ENCODE results near the gene MAF. TPM values are rescaled to one million over a fixed set of nuclear protein-coding genes. Genes with fewer than 3 reads are reported as not detected.

The MAF gene
- total and polyA plus RNA-seq, 2 of the 13 experiments (the other 11 are each of a cell fraction or from before 2014, with no cell fraction given), result 0.07 to 0.31 TPM

GRCh38 chr16:79634298-79634697 lies 33.8 kb upstream of the MAF start:
- H3K27me3 ChIP-seq (ENCODE audit: control insufficient read depth in 1 of 2, insufficient read depth in 2 of 2, low read length in 2 of 2), result no peaks in the 10 kb centered on the region
- WGBS (ENCODE audit: low lambda C conversion rate), result 63% methylated on average over 7 of the region's 7 CpGs
- no peak overlapping the region for H3K9ac ChIP-seq (ENCODE audit: insufficient read depth, low read depth, low read length)
- POLR2A ChIA-PET, result no interaction called here
- H3K4me3 ChIP-seq (replicated peaks in 1 of 3; ENCODE audit: insufficient read depth in 1 of 3, low read depth in 2 of 3, low read length in 3 of 3), result no peak overlapping the region
- in situ Hi-C loops (cut with HindIII; ENCODE audit: extremely low pct_ligation_motif_present, low pct_unique_long_range_greater_than_20kb), result no loop called here
- no peak overlapping the region for H3K27ac ChIP-seq (ENCODE audit: extremely low read length, insufficient read depth, low read length)
- no peaks in the 10 kb centered on the region for H3K4me1 ChIP-seq (ENCODE audit: insufficient read depth, low read length)
- no peaks in the 10 kb centered on the region for H3K79me2 ChIP-seq (ENCODE audit: insufficient read depth, low read length)
- FAIRE-seq (no peak), DNase-seq (ENCODE audit: low spot score) (no peak), ATAC-seq (no peak)
- no peaks in the 10 kb centered on the region for H4K20me1 ChIP-seq (ENCODE audit: insufficient read depth, low read length)
- intact Hi-C loops (cut with micrococcal nuclease; ENCODE audit: unreplicated experiment), result no loop called here
- CTCF ChIA-PET (ENCODE audit: low intra/inter-chr PET ratio, low total read pairs), result no interaction called here
- H3K4me2 ChIP-seq (ENCODE audit: low read depth, low read length), result no peak overlapping the region
- BruUV-seq (replicated peaks), result no TSS peak
- H2AFZ ChIP-seq (ENCODE audit: low read length), result no peak overlapping the region
- H3K36me3 ChIP-seq (replicated peaks in 1 of 2; ENCODE audit: control insufficient read depth in 1 of 2, insufficient read depth in 2 of 2, low read length in 2 of 2), result no peaks in the 10 kb centered on the region
- H3K9me3 ChIP-seq (ENCODE audit: low read length), result no peaks in the 10 kb centered on the region
- TF ChIP-seq ZNF329 (CRISPR knock-in tag; IDR thresholded peaks at IDR 0.05; ENCODE audit: low read depth), result no peak
- no peak for TF ChIP-seq NR2F2 (IDR thresholded peaks at IDR 0.05; ENCODE audit: borderline replicate concordance, low read depth)
- TF ChIP-seq MYPOP (CRISPR knock-in tag; IDR thresholded peaks at IDR 0.05), result no peak
- TF ChIP-seq ZSCAN5A (CRISPR knock-in tag; IDR thresholded peaks at IDR 0.05; ENCODE audit: borderline replicate concordance), result no peak
- TF ChIP-seq ZNF772 (CRISPR knock-in tag; IDR thresholded peaks at IDR 0.05), result no peak
- no peak for TF ChIP-seq SIX1 (CRISPR knock-in tag; IDR thresholded peaks at IDR 0.05; ENCODE audit: borderline replicate concordance)
- TF ChIP-seq ATF5 (CRISPR knock-in tag; IDR thresholded peaks at IDR 0.05; ENCODE audit: low read depth), result no peak
- no peak for TF ChIP-seq CEBPZ (IDR thresholded peaks at IDR 0.05; ENCODE audit: low read length)
- no peak for TF ChIP-seq ERF (CRISPR knock-in tag; IDR thresholded peaks at IDR 0.05)
- TF ChIP-seq E2F5 (CRISPR knock-in tag; conservative IDR thresholded peaks at IDR 0.05), result no peak
- TF ChIP-seq RFX3 (CRISPR knock-in tag; IDR thresholded peaks at IDR 0.05), result no peak
- no peak for TF ChIP-seq HOXA5 (CRISPR knock-in tag; IDR thresholded peaks at IDR 0.05)
- no peak for TF ChIP-seq BRCA1 (CRISPR knock-in tag; IDR thresholded peaks at IDR 0.05)
- TF ChIP-seq REST (IDR thresholded peaks at IDR 0.05; ENCODE audit: borderline replicate concordance in 1 of 2, low read depth in 1 of 2, low read length in 2 of 2), result no peak
